ENCODE data around the gene MDM2. TPM values are rescaled to one million over a fixed set of nuclear protein-coding genes. Genes with fewer than 3 reads are reported as not detected.

MDM2 gene
- total and polyA plus RNA-seq, 2 of the 8 experiments (the other 6 are each of a cell fraction or from before 2014, with no cell fraction given) = 15.1 to 115 TPM

GRCh38 chr12:68844788-68845695, 37.1 kb downstream of the MDM2 start:
- H3K23me2 ChIP-seq (ENCODE audit: low read depth, low read length) = no peaks in the 10 kb centered on the region
- no peak for FAIRE-seq
- H3K4me2 ChIP-seq (ENCODE audit: insufficient read depth in 1 of 2, low read depth in 2 of 2, low read length in 2 of 2) = no peak overlapping the region
- CTCF ChIA-PET (ENCODE audit: partially characterized antibody) = interaction anchor here (0.6 to 4.0 kb wide), 10 partner anchors 9 to 622 kb away, joined by 3 to 33 read pairs (median 4); no protein-coding TSS in a partner anchor
- H2BK12ac ChIP-seq (ENCODE audit: low read depth, low read length) = no peak overlapping the region
- no peak overlapping the region for H3K4ac ChIP-seq (replicated peaks; ENCODE audit: insufficient read length, low read depth, low read length)
- H3K79me1 ChIP-seq (ENCODE audit: low read depth, low read length) = no peaks in the 10 kb centered on the region
- H2BK5ac ChIP-seq (ENCODE audit: low read depth, low read length) = no peak overlapping the region
- TF ChIP-seq TBP (IDR thresholded peaks at IDR 0.05; ENCODE audit: low read depth, low read length) = no peak
- TF ChIP-seq POLR2A (IDR thresholded peaks at IDR 0.05; ENCODE audit: control extremely low read depth in 1 of 2, low read depth in 2 of 2, low read length in 2 of 2) = 0 out of 3 replicates have a peak, but pooled peaks of 1 of the 2 experiments have one; percentile 2
- peaks cover 2 to 5% of the 10 kb centered on the region in 2 experiments for H4K20me1 ChIP-seq (replicated peaks in 1 of 2; ENCODE audit: control insufficient read depth in 1 of 2, insufficient read depth in 2 of 2, low read length in 2 of 2)
- H3K4me1 ChIP-seq (replicated peaks in 1 of 4; ENCODE audit: control insufficient read depth in 3 of 4, insufficient read depth in 4 of 4, low read length in 3 of 4) = no peaks in the 10 kb centered on the region
- no peak overlapping the region for H3K56ac ChIP-seq (replicated peaks; ENCODE audit: insufficient read length, low read depth, low read length)
- DNase-seq (ENCODE audit: low read depth in 1 of 2, low spot score in 2 of 2) = no peak
- H3K18ac ChIP-seq (ENCODE audit: extremely low read depth, low read length) = no peak overlapping the region
- H2BK120ac ChIP-seq (replicated peaks; ENCODE audit: low read depth, low read length) = no peak overlapping the region
- no peak overlapping the region for H3K9ac ChIP-seq (replicated peaks in 1 of 4; ENCODE audit: extremely low read depth in 1 of 4, low read depth in 3 of 4, low read length in 3 of 4)
- no peaks in the 10 kb centered on the region for H3K27me3 ChIP-seq (replicated peaks in 1 of 4; ENCODE audit: control insufficient read depth in 3 of 4, extremely low read depth in 1 of 4, insufficient read depth in 3 of 4, low read length in 3 of 4)
- no peak overlapping the region for H2AFZ ChIP-seq (ENCODE audit: low read length)
- no peak overlapping the region for H4K8ac ChIP-seq (ENCODE audit: extremely low read depth, insufficient read depth, low read length)
- H3K9me3 ChIP-seq (ENCODE audit: insufficient read depth in 2 of 2, low read depth in 1 of 2, low read length in 1 of 2) = no peaks in the 10 kb centered on the region
- no peak overlapping the region for H4K91ac ChIP-seq (replicated peaks; ENCODE audit: insufficient read length, low read length)
- POLR2A ChIA-PET (ENCODE audit: partially characterized antibody) = interaction anchor here (0.6 to 4.5 kb wide), 11 partner anchors 10 to 609 kb away, joined by 3 to 18 read pairs (median 4); no protein-coding TSS in a partner anchor
- H3K79me2 ChIP-seq (ENCODE audit: control insufficient read depth in 1 of 2, insufficient read depth in 2 of 2, low read length in 2 of 2) = no peaks in the 10 kb centered on the region
- 95% methylated on average over 14 of the region's 14 CpGs; no CpG with 5 or more reads in 1 of the 2 experiments for WGBS, 2 experiments (ENCODE audit: extremely low coverage in 1 of 2, insufficient coverage in 1 of 2, insufficient read length in 1 of 2, insufficient replicate concordance in 2 of 2, low coverage in 1 of 2, low lambda C conversion rate in 2 of 2, missing lambda C conversion rate in 1 of 2)
- no peak overlapping the region for H2BK15ac ChIP-seq (ENCODE audit: low read length)
- no peak overlapping the region for H2BK20ac ChIP-seq (ENCODE audit: low read length)
- H3K4me3 ChIP-seq (ENCODE audit: extremely low read depth in 1 of 4, insufficient read depth in 2 of 4, low read depth in 3 of 4, low read length in 4 of 4) = no peak overlapping the region
- H4K5ac ChIP-seq (ENCODE audit: insufficient read length, low read depth, low read length) = no peak overlapping the region
- H3K27ac ChIP-seq (ENCODE audit: low read depth, low read length) = no peak overlapping the region
- H3K36me3 ChIP-seq (ENCODE audit: control insufficient read depth in 2 of 4, insufficient read depth in 4 of 4, low read length in 3 of 4) = peaks cover 9 to 35% (median 26%) of the 10 kb centered on the region in 4 experiments; a peak in 7 of 8 replicates
- H3K14ac ChIP-seq (ENCODE audit: insufficient read length) = no peak overlapping the region
- H2AK5ac ChIP-seq (ENCODE audit: low read depth, low read length) = no peak overlapping the region
- H3K23ac ChIP-seq (ENCODE audit: insufficient read length) = no peak overlapping the region

Data from H1 (cell line).